Measurements from ENCODE around the gene ARHGEF28. TPM values are rescaled to one million over a fixed set of nuclear protein-coding genes. Genes with fewer than 3 reads are reported as not detected.

ARHGEF28 gene
- polyA plus RNA-seq, 1 donor from 2014 or later: not detected

GRCh38 chr5:73826301-73827105 is 200.5 kb downstream of the ARHGEF28 start:
- H3K27me3 ChIP-seq (ENCODE audit: insufficient read depth, low read depth, low read length): no peaks in the 10 kb centered on the region
- no peak overlapping the region for H3K4me2 ChIP-seq (ENCODE audit: low read length)
- no peaks in the 10 kb centered on the region for H3K36me3 ChIP-seq (ENCODE audit: insufficient read depth, low read length)
- no peaks in the 10 kb centered on the region for H3F3A ChIP-seq (ENCODE audit: insufficient read depth, low read length, poor library complexity, severe bottlenecking)
- no peaks in the 10 kb centered on the region for H3K79me2 ChIP-seq (replicated peaks; ENCODE audit: insufficient read depth, low read length)
- no peaks in the 10 kb centered on the region for H4K20me1 ChIP-seq (ENCODE audit: insufficient read depth)
- no peak overlapping the region for H3K9ac ChIP-seq (ENCODE audit: low read length)
- no peak overlapping the region for H3K4me3 ChIP-seq (ENCODE audit: low read length)
- H3K9me2 ChIP-seq (ENCODE audit: insufficient read depth, low read length): no peaks in the 10 kb centered on the region
- no peaks in the 10 kb centered on the region for H3K9me3 ChIP-seq (ENCODE audit: low read length)
- TF ChIP-seq TAF1 (IDR thresholded peaks at IDR 0.05; ENCODE audit: low read depth) (no peak), RAD21 (conservative IDR thresholded peaks at IDR 0.05) (no peak), POLR2AphosphoS5 (IDR thresholded peaks at IDR 0.05) (no peak), MXI1 (conservative IDR thresholded peaks at IDR 0.05; ENCODE audit: poor library complexity, severe bottlenecking) (no peak), EP300 (conservative IDR thresholded peaks at IDR 0.05; ENCODE audit: poor library complexity, severe bottlenecking) (no peak), EZH2 (IDR thresholded peaks at IDR 0.05; ENCODE audit: borderline replicate concordance, insufficient read depth, low read length, poor library complexity, severe bottlenecking) (no peak), SMC3 (conservative IDR thresholded peaks at IDR 0.05; ENCODE audit: poor library complexity) (no peak), REST (IDR thresholded peaks at IDR 0.05; ENCODE audit: borderline replicate concordance) (no peak)
- TF ChIP-seq, protein P1, sequence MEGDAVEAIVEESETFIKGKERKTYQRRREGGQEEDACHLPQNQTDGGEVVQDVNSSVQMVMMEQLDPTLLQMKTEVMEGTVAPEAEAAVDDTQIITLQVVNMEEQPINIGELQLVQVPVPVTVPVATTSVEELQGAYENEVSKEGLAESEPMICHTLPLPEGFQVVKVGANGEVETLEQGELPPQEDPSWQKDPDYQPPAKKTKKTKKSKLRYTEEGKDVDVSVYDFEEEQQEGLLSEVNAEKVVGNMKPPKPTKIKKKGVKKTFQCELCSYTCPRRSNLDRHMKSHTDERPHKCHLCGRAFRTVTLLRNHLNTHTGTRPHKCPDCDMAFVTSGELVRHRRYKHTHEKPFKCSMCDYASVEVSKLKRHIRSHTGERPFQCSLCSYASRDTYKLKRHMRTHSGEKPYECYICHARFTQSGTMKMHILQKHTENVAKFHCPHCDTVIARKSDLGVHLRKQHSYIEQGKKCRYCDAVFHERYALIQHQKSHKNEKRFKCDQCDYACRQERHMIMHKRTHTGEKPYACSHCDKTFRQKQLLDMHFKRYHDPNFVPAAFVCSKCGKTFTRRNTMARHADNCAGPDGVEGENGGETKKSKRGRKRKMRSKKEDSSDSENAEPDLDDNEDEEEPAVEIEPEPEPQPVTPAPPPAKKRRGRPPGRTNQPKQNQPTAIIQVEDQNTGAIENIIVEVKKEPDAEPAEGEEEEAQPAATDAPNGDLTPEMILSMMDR (IDR thresholded peaks at IDR 0.05; ENCODE audit: poor library complexity, severe bottlenecking): no peak
- no peak overlapping the region for H2AFZ ChIP-seq (ENCODE audit: low read depth, low read length)
- no peak overlapping the region for H3K27ac ChIP-seq (ENCODE audit: low read length)

- TF ChIP-seq RAD21 (conservative IDR thresholded peaks at IDR 0.05): no peak
- TF ChIP-seq EP300 (conservative IDR thresholded peaks at IDR 0.05; ENCODE audit: poor library complexity, severe bottlenecking): no peak
- TF ChIP-seq MXI1 (conservative IDR thresholded peaks at IDR 0.05; ENCODE audit: poor library complexity, severe bottlenecking): no peak
- TF ChIP-seq SMC3 (conservative IDR thresholded peaks at IDR 0.05; ENCODE audit: poor library complexity): no peak
- TF ChIP-seq, protein P1 (IDR thresholded peaks at IDR 0.05; ENCODE audit: poor library complexity, severe bottlenecking): no peak
- TF ChIP-seq REST (IDR thresholded peaks at IDR 0.05; ENCODE audit: borderline replicate concordance): no peak
- TF ChIP-seq EZH2 (IDR thresholded peaks at IDR 0.05; ENCODE audit: borderline replicate concordance, insufficient read depth, low read length, poor library complexity, severe bottlenecking): no peak
- TF ChIP-seq POLR2AphosphoS5 (IDR thresholded peaks at IDR 0.05): no peak
- no peak for TF ChIP-seq TAF1 (IDR thresholded peaks at IDR 0.05; ENCODE audit: low read depth)
- no peaks in the 10 kb centered on the region for H3K9me2 ChIP-seq (ENCODE audit: insufficient read depth, low read length)
- H3K9ac ChIP-seq (ENCODE audit: low read length): no peak overlapping the region
- H3K9me3 ChIP-seq (ENCODE audit: low read length): no peaks in the 10 kb centered on the region
- H3K4me2 ChIP-seq (ENCODE audit: low read length): no peak overlapping the region
- H3K36me3 ChIP-seq (ENCODE audit: insufficient read depth, low read length): no peaks in the 10 kb centered on the region
- no peak overlapping the region for H3K27ac ChIP-seq (ENCODE audit: low read length)
- no peak overlapping the region for H3K4me3 ChIP-seq (ENCODE audit: low read length)
- H2AFZ ChIP-seq (ENCODE audit: low read depth, low read length): no peak overlapping the region
- no peaks in the 10 kb centered on the region for H4K20me1 ChIP-seq (ENCODE audit: insufficient read depth)
- no peaks in the 10 kb centered on the region for H3F3A ChIP-seq (ENCODE audit: insufficient read depth, low read length, poor library complexity, severe bottlenecking)
- no peaks in the 10 kb centered on the region for H3K79me2 ChIP-seq (replicated peaks; ENCODE audit: insufficient read depth, low read length)
- H3K27me3 ChIP-seq (ENCODE audit: insufficient read depth, low read depth, low read length): no peaks in the 10 kb centered on the region
Observed at GRCh38 chr5:73827106-73827450, 201.1 kb downstream of the ARHGEF28 start.

Data from neural cell (in vitro differentiated cells).